GM23338 (cell line): Measurements from ENCODE around the gene COA7. TPM values are rescaled to one million over a fixed set of nuclear protein-coding genes. Genes with fewer than 3 reads are reported as not detected.

Experiments used
- ATAC-seq: fragments of 200-7000 bp; cut with Tn5 transposase; 3 replicates; pipeline ENCODE4 v1.9.1; 2020
- DNase-seq: peaks from one replicate; pipeline ENCODE4 v3.0.0-alpha.2; 2015; ENCODE audit warnings: low spot score
- H2AFZ ChIP-seq: fragments of 200-600 bp; sonication (generic); 2 replicates; pipeline ENCODE4 v1.8.0; 2016; ENCODE audit warnings: antibody characterized with exemption, mild to moderate bottlenecking, moderate library complexity
- H3F3A ChIP-seq: fragments of 200-600 bp; sonication (generic); replicated peaks from 2 replicates; pipeline ENCODE4 v1.8.0; 2017; ENCODE audit warnings: antibody characterized with exemption, mixed run types, low read depth
- H3K27ac ChIP-seq: fragments of 200-600 bp; sonication (generic); 2 replicates; pipeline ENCODE4 v1.6.1; 2016; ENCODE audit warnings: low read depth
- H3K27me3 ChIP-seq: fragments of 200-600 bp; sonication (generic); 2 replicates; pipeline ENCODE4 v1.8.0; 2016; ENCODE audit warnings: mild to moderate bottlenecking, mixed run types, moderate library complexity; ENCODE audit not compliant: insufficient read depth
- H3K36me3 ChIP-seq: fragments of 200-600 bp; sonication (generic); 2 replicates; pipeline ENCODE4 v1.8.0; 2016; ENCODE audit warnings: mild to moderate bottlenecking; ENCODE audit not compliant: insufficient read depth
- H3K4me1 ChIP-seq: fragments of 200-600 bp; sonication (generic); 2 replicates; pipeline ENCODE4 v1.8.0; 2016; ENCODE audit warnings: mild to moderate bottlenecking, moderate library complexity; ENCODE audit not compliant: insufficient read depth
- H3K4me2 ChIP-seq: fragments of 200-600 bp; sonication (generic); 2 replicates; pipeline ENCODE4 v1.7.1; 2017; ENCODE audit warnings: mixed run types
- H3K4me3 ChIP-seq: fragments of 200-600 bp; sonication (generic); 2 replicates; pipeline ENCODE4 v1.6.1; 2016; ENCODE audit warnings: mixed run types
- H3K79me2 ChIP-seq: fragments of 200-600 bp; sonication (generic); replicated peaks from 2 replicates; pipeline ENCODE4 v1.8.0; 2017; ENCODE audit warnings: mild to moderate bottlenecking; ENCODE audit not compliant: insufficient read depth
- H3K9me2 ChIP-seq: fragments of 200-600 bp; sonication (generic); 2 replicates; pipeline ENCODE4 v1.8.0; 2017; ENCODE audit not compliant: insufficient read depth
- H4K20me1 ChIP-seq: fragments of 200-600 bp; sonication (generic); replicated peaks from 2 replicates; pipeline ENCODE4 v1.8.0; 2017; ENCODE audit warnings: mild to moderate bottlenecking; ENCODE audit not compliant: insufficient read depth
- H3K27ac Mint-ChIP-seq: 2 replicates; pipeline ENCODE4 v1.8.0; 2020; ENCODE audit warnings: inconsistent platforms, mild to moderate bottlenecking, moderate library complexity, mixed read lengths
- H3K27me3 Mint-ChIP-seq: 3 replicates; pipeline ENCODE4 v1.8.0; 2022; ENCODE audit warnings: low read depth, mild to moderate bottlenecking, moderate library complexity, mixed read lengths, inconsistent platforms; ENCODE audit not compliant: insufficient read depth, poor library complexity
- H3K36me3 Mint-ChIP-seq: 3 replicates; pipeline ENCODE4 v1.8.0; 2021; ENCODE audit warnings: low read depth, mild to moderate bottlenecking, inconsistent platforms, moderate library complexity, mixed read lengths
- H3K4me1 Mint-ChIP-seq: 3 replicates; pipeline ENCODE4 v1.8.0; 2020; ENCODE audit warnings: mild to moderate bottlenecking, inconsistent platforms, mixed read lengths
- H3K4me3 Mint-ChIP-seq: 3 replicates; pipeline ENCODE4 v1.8.0; 2021; ENCODE audit warnings: moderate library complexity, mild to moderate bottlenecking, inconsistent platforms, mixed read lengths
- H3K9me3 Mint-ChIP-seq: 3 replicates; pipeline ENCODE4 v1.8.0; 2020; ENCODE audit warnings: moderate library complexity, mild to moderate bottlenecking, inconsistent platforms, mixed read lengths
- CREB1 ChIP-seq: fragments of 250-450 bp; sonication (Bioruptor Pico); IDR thresholded peaks from 2 replicates; pipeline ENCODE4 v1.5.0; 2020; ENCODE audit warnings: low read depth, mild to moderate bottlenecking, moderate library complexity
- CTCF ChIP-seq, 2 experiments: fragments of 200-600 bp in 1 of 2; sonication (generic) in 1 of 2; conservative IDR thresholded peaks; 2 replicates each; pipeline versions ENCODE4 v1.5.1 to v1.6.1; 2016 to 2017; ENCODE audit warnings: antibody characterized with exemption in 2 of 2, low read depth in 2 of 2, mild to moderate bottlenecking in 2 of 2, moderate library complexity in 1 of 2
- ETS1 ChIP-seq: IDR thresholded peaks from 2 replicates; pipeline ENCODE4 v1.6.1; 2016; ENCODE audit warnings: antibody characterized with exemption
- EZH2 ChIP-seq: fragments of 200-600 bp; sonication (generic); IDR thresholded peaks from one replicate; pipeline ENCODE4 v1.8.0; 2017; ENCODE audit warnings: antibody characterized with exemption, mild to moderate bottlenecking, low read depth; ENCODE audit not compliant: unreplicated experiment
- EZH2phosphoT487 ChIP-seq: fragments of 200-600 bp; sonication (generic); IDR thresholded peaks from one replicate; pipeline ENCODE4 v1.8.1; 2018; ENCODE audit warnings: antibody characterized with exemption; ENCODE audit not compliant: unreplicated experiment
- JUNB ChIP-seq: IDR thresholded peaks from one replicate; pipeline ENCODE4 v1.6.1; 2016; ENCODE audit warnings: antibody characterized with exemption; ENCODE audit not compliant: unreplicated experiment
- NANOG ChIP-seq: IDR thresholded peaks from 2 replicates; pipeline ENCODE4 v1.6.1; 2016; ENCODE audit warnings: antibody characterized with exemption, borderline replicate concordance
- POLR2AphosphoS5 ChIP-seq: IDR thresholded peaks from 2 replicates; pipeline ENCODE4 v1.6.1; 2016; ENCODE audit warnings: antibody characterized with exemption, low read depth
- REST ChIP-seq: IDR thresholded peaks from one replicate; pipeline ENCODE4 v1.6.1; 2018; ENCODE audit warnings: antibody characterized with exemption; ENCODE audit not compliant: unreplicated experiment
- STAT1 ChIP-seq: IDR thresholded peaks from one replicate; pipeline ENCODE4 v1.6.1; 2016; ENCODE audit warnings: antibody characterized with exemption; ENCODE audit not compliant: unreplicated experiment
- ZNF114 ChIP-seq: fragments of 250-450 bp; sonication (Bioruptor Pico); IDR thresholded peaks from 2 replicates; pipeline ENCODE4 v1.5.0; 2020; ENCODE audit warnings: mild to moderate bottlenecking, moderate library complexity
- ZNF331 ChIP-seq: fragments of 250-450 bp; sonication (Bioruptor Pico); IDR thresholded peaks from 2 replicates; pipeline ENCODE4 v1.5.0; 2020; ENCODE audit warnings: low read depth, mild to moderate bottlenecking, moderate library complexity
- ZNF462 ChIP-seq: fragments of 250-450 bp; sonication (Bioruptor Pico); IDR thresholded peaks from 2 replicates; pipeline ENCODE4 v1.5.0; 2020; ENCODE audit warnings: mild to moderate bottlenecking, moderate library complexity
- polyA plus RNA-seq: library from polyadenylated mRNA; unstranded; fragments of >200 nt; fragmentation: Nextera tagmentation; extraction: Ambion mirVana; gene quantifications from 2 replicates; pipeline ENCODE4 v1.2.1, GENCODE V29; 2016
- total RNA-seq: library from RNA; depleted of rRNA; stranded (reverse); fragments of >200 nt; shearing (Covaris generic); gene quantifications from 2 replicates; pipeline ENCODE4 v1.2.3, GENCODE V29; 2014

COA7 gene
- total and polyA plus RNA-seq, 2 experiments from 2014 or later, result 19.7 to 27.5 TPM

GRCh38 chr1:52702886-52703787 lies 5.0 kb upstream of the COA7 start:
- Histone ChIP-seq H2AFZ (peak overlapping the region; percentile 67), H3K4me3 (peak overlapping the region; percentile 62), H3K9me2 (no peaks in the 10 kb centered on the region), H3F3A (peaks cover 2% of the 10 kb centered on the region; the same call in 1 of the 2 replicates), H3K36me3 (no peaks in the 10 kb centered on the region), H4K20me1 (no peaks in the 10 kb centered on the region), H3K27me3 (no peaks in the 10 kb centered on the region), H3K79me2 (no peaks in the 10 kb centered on the region), H3K4me1 (peaks cover 11% of the 10 kb centered on the region), H3K27ac (no peak overlapping the region), H3K4me2 (peak overlapping the region; percentile 83)
- peaks cover 11% of the 10 kb centered on the region for H3K27me3 Mint-ChIP-seq
- peaks cover under 1% of the 10 kb centered on the region; the same call in 1 of the 3 replicates for H3K9me3 Mint-ChIP-seq
- H3K4me3 Mint-ChIP-seq, result peak overlapping the region; percentile 86
- DNase-seq, result peak; percentile 98
- peak overlapping the region; percentile 66; the same call in 1 of the 2 replicates for H3K27ac Mint-ChIP-seq
- H3K4me1 Mint-ChIP-seq, result peaks cover 9% of the 10 kb centered on the region
- peak; percentile 92 for ATAC-seq
- H3K36me3 Mint-ChIP-seq, result no peaks in the 10 kb centered on the region
- TF ChIP-seq NANOG, result no peak
- TF ChIP-seq ZNF462 (CRISPR knock-in tag), result no peak
- TF ChIP-seq EZH2phosphoT487, result no peak
- TF ChIP-seq EZH2, result no peak
- TF ChIP-seq CREB1 (CRISPR knock-in tag), result peak; percentile 65; the same call in 1 of the 2 replicates
- TF ChIP-seq JUNB, result no peak
- no peak for TF ChIP-seq ETS1
- no peak for TF ChIP-seq ZNF331 (CRISPR knock-in tag)
- TF ChIP-seq CTCF (conservative IDR thresholded peaks at IDR 0.05; ENCODE audit: low read depth in 2 of 2), result no peak
- TF ChIP-seq POLR2AphosphoS5, result peak; percentile 81
- TF ChIP-seq REST, result no peak
- no peak for TF ChIP-seq STAT1
- TF ChIP-seq ZNF114 (CRISPR knock-in tag), result no peak
